Astrocyte (in vitro differentiated cells and primary cell): ENCODE measurements around the gene ELMO1. TPM values are rescaled to one million over a fixed set of nuclear protein-coding genes. Genes with fewer than 3 reads are reported as not detected.

Source experiments
- DNase-seq: peaks from one replicate; pipeline ENCODE4 v3.0.0-alpha.2; 2010; ENCODE audit warnings: low read depth
- FAIRE-seq: peaks from 2 replicates; lab custom pipeline; 2011; peaks lifted over from hg19 to GRCh38; lab: Jason Lieb, UNC
- H2AFZ ChIP-seq: 2 replicates; pipeline ENCODE4 v1.6.0; 2012; ENCODE audit warnings: low read depth, low read length, inconsistent platforms
- H3K27ac ChIP-seq: 2 replicates; pipeline ENCODE4 v1.5.1; 2011; ENCODE audit warnings: low read depth, low read length, inconsistent platforms
- H3K27me3 ChIP-seq: 2 replicates; pipeline ENCODE4 v1.6.0; 2011; ENCODE audit warnings: low read length, inconsistent platforms; ENCODE audit not compliant: insufficient read depth
- H3K36me3 ChIP-seq: 2 replicates; pipeline ENCODE4 v1.5.1; 2011; ENCODE audit warnings: low read length, inconsistent platforms; ENCODE audit not compliant: insufficient read depth
- H3K4me1 ChIP-seq: 2 replicates; pipeline ENCODE4 v1.5.1; 2011; ENCODE audit warnings: low read length, inconsistent platforms; ENCODE audit not compliant: insufficient read depth
- H3K4me2 ChIP-seq: 2 replicates; pipeline ENCODE4 v1.6.0; 2012; ENCODE audit warnings: low read length, inconsistent platforms
- H3K4me3 ChIP-seq: 2 replicates; pipeline ENCODE4 v1.5.1; 2011; ENCODE audit warnings: low read depth, mild to moderate bottlenecking, low read length, inconsistent platforms; ENCODE audit not compliant: insufficient read depth
- H3K79me2 ChIP-seq: 2 replicates; pipeline ENCODE4 v1.6.0; 2012; ENCODE audit warnings: mild to moderate bottlenecking, low read length, inconsistent platforms; ENCODE audit not compliant: insufficient read depth
- H3K9ac ChIP-seq: 2 replicates; pipeline ENCODE4 v1.6.0; 2012; ENCODE audit warnings: mild to moderate bottlenecking, low read length, inconsistent platforms
- H3K9me3 ChIP-seq: 2 replicates; pipeline ENCODE4 v1.5.1; 2012; ENCODE audit warnings: low read depth, mild to moderate bottlenecking, low read length, inconsistent platforms; ENCODE audit not compliant: insufficient read depth
- H4K20me1 ChIP-seq: 2 replicates; pipeline ENCODE4 v1.6.0; 2012; ENCODE audit warnings: low read length, inconsistent platforms; ENCODE audit not compliant: insufficient read depth
- H3K27ac Mint-ChIP-seq: one replicate; pipeline ENCODE4 v1.8.0; 2021; ENCODE audit warnings: mild to moderate bottlenecking, mixed read lengths; ENCODE audit not compliant: unreplicated experiment
- H3K27me3 Mint-ChIP-seq: one replicate; pipeline ENCODE4 v1.8.0; 2021; ENCODE audit warnings: low read depth, mixed read lengths; ENCODE audit not compliant: unreplicated experiment
- H3K36me3 Mint-ChIP-seq: one replicate; pipeline ENCODE4 v1.8.0; 2021; ENCODE audit warnings: low read depth, mixed read lengths; ENCODE audit not compliant: unreplicated experiment
- H3K4me1 Mint-ChIP-seq: one replicate; pipeline ENCODE4 v1.8.0; 2021; ENCODE audit warnings: low read depth, mixed read lengths; ENCODE audit not compliant: unreplicated experiment
- H3K4me3 Mint-ChIP-seq: one replicate; pipeline ENCODE4 v1.8.0; 2021; ENCODE audit warnings: mild to moderate bottlenecking, moderate library complexity, mixed read lengths; ENCODE audit not compliant: unreplicated experiment
- H3K9me3 Mint-ChIP-seq: one replicate; pipeline ENCODE4 v1.8.0; 2021; ENCODE audit warnings: mild to moderate bottlenecking, mixed read lengths; ENCODE audit not compliant: unreplicated experiment
- EZH2 ChIP-seq: IDR thresholded peaks from 2 replicates; pipeline ENCODE4 v1.6.1; 2012; ENCODE audit warnings: mild to moderate bottlenecking, low read length, inconsistent platforms; ENCODE audit not compliant: insufficient read depth
- total RNA-seq: library from RNA; stranded (reverse); gene quantifications from 2 replicates; pipeline ENCODE4 v1.2.1, GENCODE V29; 2021
- TF ChIP-seq, protein P1 (sequence below): IDR thresholded peaks from 2 replicates; pipeline ENCODE4 v1.5.1; 2011; ENCODE audit warnings: low read depth, mild to moderate bottlenecking, inconsistent platforms, low read length, moderate library complexity; ENCODE audit not compliant: insufficient read depth

The ELMO1 gene
- total RNA-seq, 1 donor from 2014 or later, result 20.4 TPM

DNA sequence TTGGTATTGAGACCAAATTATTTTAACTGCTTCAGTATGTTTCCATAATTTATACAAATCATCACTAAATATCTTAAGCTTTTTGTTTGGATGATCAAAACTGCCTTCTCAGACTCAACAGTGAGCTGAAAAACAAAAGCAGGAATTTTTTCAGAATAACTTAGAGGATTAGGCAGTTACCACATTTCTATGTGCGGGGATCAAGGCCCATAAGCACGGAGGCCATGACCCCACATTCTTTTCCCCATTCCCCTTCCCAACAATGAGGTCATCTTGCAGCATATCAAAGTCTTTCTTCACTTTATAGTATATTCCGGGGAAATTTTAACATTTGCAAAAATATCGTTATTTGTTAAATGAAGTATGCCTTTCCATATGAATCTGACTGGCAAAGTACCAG is 125.8 kb downstream of the ELMO1 start:
- Histone ChIP-seq H3K4me2 (no peak overlapping the region), H3K36me3 (no peaks in the 10 kb centered on the region), H3K4me3 (no peak overlapping the region), H3K4me1 (no peaks in the 10 kb centered on the region), H3K9me3 (no peaks in the 10 kb centered on the region), H3K79me2 (no peaks in the 10 kb centered on the region), H3K9ac (no peak overlapping the region), H4K20me1 (no peaks in the 10 kb centered on the region), H3K27ac (no peak overlapping the region), H3K27me3 (no peaks in the 10 kb centered on the region), H2AFZ (no peak overlapping the region)
- Mint-ChIP-seq H3K4me3 (no peak overlapping the region), H3K4me1 (no peaks in the 10 kb centered on the region), H3K27ac (no peak overlapping the region), H3K36me3 (no peaks in the 10 kb centered on the region), H3K9me3 (no peaks in the 10 kb centered on the region), H3K27me3 (no peaks in the 10 kb centered on the region)
- no peak for DNase-seq
- no peak for TF ChIP-seq EZH2
- TF ChIP-seq, protein P1, sequence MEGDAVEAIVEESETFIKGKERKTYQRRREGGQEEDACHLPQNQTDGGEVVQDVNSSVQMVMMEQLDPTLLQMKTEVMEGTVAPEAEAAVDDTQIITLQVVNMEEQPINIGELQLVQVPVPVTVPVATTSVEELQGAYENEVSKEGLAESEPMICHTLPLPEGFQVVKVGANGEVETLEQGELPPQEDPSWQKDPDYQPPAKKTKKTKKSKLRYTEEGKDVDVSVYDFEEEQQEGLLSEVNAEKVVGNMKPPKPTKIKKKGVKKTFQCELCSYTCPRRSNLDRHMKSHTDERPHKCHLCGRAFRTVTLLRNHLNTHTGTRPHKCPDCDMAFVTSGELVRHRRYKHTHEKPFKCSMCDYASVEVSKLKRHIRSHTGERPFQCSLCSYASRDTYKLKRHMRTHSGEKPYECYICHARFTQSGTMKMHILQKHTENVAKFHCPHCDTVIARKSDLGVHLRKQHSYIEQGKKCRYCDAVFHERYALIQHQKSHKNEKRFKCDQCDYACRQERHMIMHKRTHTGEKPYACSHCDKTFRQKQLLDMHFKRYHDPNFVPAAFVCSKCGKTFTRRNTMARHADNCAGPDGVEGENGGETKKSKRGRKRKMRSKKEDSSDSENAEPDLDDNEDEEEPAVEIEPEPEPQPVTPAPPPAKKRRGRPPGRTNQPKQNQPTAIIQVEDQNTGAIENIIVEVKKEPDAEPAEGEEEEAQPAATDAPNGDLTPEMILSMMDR, result no peak
- no peak for FAIRE-seq

DNA sequence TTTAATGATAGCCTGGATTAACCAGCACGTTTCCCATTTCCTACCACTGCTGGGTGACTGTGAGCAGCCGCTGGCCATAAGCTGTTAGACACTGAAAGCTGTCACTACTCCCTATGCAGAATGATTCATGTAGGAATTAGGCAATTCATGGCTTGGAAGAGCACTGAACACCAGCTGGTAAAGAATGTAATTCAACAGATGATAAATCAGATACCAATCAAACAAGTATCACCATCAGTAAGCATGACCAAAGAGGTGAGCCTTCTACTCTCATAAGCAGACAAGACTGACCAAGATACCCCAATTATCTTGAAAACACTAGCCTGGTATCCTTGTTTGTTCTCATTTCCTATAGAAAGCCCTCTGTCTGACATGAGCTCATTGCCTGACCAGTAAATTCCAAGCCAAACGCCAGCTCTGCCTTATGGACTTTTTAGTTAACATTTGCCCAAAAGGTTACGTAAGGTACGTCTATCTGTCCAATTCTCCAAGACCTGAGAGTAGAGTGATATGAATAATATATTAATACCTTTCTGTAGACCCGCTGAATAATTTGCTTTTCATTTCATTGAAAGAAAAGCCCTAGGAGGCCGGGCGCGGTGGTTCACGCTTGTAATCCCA is 127.7 kb downstream of the ELMO1 start:
- H3K27me3 Mint-ChIP-seq, result no peaks in the 10 kb centered on the region
- no peaks in the 10 kb centered on the region for H3K36me3 Mint-ChIP-seq
- no peak overlapping the region for H3K4me3 Mint-ChIP-seq
- TF ChIP-seq, protein P1, result no peak
- TF ChIP-seq EZH2, result no peak
- H3K4me2 ChIP-seq, result no peak overlapping the region
- no peaks in the 10 kb centered on the region for H3K79me2 ChIP-seq
- H3K4me1 ChIP-seq, result no peaks in the 10 kb centered on the region
- no peaks in the 10 kb centered on the region for H3K9me3 ChIP-seq
- FAIRE-seq (no peak), DNase-seq (no peak)
- no peak overlapping the region for H3K4me3 ChIP-seq
- H3K4me1 Mint-ChIP-seq, result no peaks in the 10 kb centered on the region
- no peak overlapping the region for H3K9ac ChIP-seq
- no peaks in the 10 kb centered on the region for H4K20me1 ChIP-seq
- no peak overlapping the region for H3K27ac ChIP-seq
- no peaks in the 10 kb centered on the region for H3K9me3 Mint-ChIP-seq
- H3K27ac Mint-ChIP-seq, result no peak overlapping the region
- no peaks in the 10 kb centered on the region for H3K27me3 ChIP-seq
- H2AFZ ChIP-seq, result no peak overlapping the region
- H3K36me3 ChIP-seq, result no peaks in the 10 kb centered on the region

DNA sequence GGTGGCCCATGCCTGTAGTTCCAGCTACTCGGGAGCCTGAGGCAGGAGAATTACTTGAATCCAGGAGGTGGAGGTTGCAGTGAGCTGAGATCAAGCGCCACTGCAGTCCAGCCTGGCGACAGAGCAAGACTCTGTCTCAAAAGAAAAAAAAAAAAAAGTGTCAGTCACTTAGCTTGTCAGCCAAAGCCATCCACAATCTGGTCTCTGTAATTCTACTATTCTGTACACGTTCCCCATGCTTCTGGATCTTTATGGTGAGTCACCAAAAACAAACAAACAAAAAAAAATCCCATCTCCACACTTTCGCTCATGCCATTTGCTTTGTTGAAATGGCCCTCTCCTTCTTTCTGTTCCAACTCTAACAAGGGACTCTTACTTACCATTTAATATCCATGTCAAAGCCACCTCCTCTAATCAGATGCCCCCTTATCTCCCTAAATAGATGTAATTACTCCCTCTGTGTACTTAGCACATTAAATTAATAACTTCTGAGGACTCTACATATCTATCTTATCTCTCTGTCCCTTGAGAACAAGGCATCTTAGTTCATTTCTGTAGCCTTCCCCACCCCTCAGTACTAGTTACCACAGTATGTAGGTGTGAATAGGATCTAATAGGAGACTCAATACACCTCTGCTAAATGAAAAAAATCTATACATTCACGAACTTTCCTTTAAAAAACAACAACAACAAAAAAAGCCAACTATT is 128.4 kb downstream of the ELMO1 start:
- Histone ChIP-seq H3K9me3 (no peaks in the 10 kb centered on the region), H3K9ac (no peak overlapping the region), H3K4me1 (no peaks in the 10 kb centered on the region), H2AFZ (no peak overlapping the region), H3K4me2 (peak overlapping the region; percentile 34), H4K20me1 (no peaks in the 10 kb centered on the region), H3K27ac (no peak overlapping the region), H3K79me2 (no peaks in the 10 kb centered on the region), H3K36me3 (no peaks in the 10 kb centered on the region), H3K27me3 (no peaks in the 10 kb centered on the region), H3K4me3 (no peak overlapping the region)
- H3K4me3 Mint-ChIP-seq, result no peak overlapping the region
- H3K36me3 Mint-ChIP-seq, result no peaks in the 10 kb centered on the region
- no peaks in the 10 kb centered on the region for H3K27me3 Mint-ChIP-seq
- no peaks in the 10 kb centered on the region for H3K9me3 Mint-ChIP-seq
- TF ChIP-seq, protein P1, result no peak
- no peak for TF ChIP-seq EZH2
- no peak for FAIRE-seq
- no peaks in the 10 kb centered on the region for H3K4me1 Mint-ChIP-seq
- no peak overlapping the region for H3K27ac Mint-ChIP-seq
- DNase-seq, result no peak
